Stimulated activated CD8-positive, alpha-beta memory T cell treated with anti-CD3 and anti-CD28 coated beads, Interleukin-7, amount 100 ng/mL, for 4 hours (primary cell): Measurements from ENCODE around the gene ZNF514.
"Not testable (repeated sequence)": the region's sequence is repeated elsewhere in the genome, so short reads cannot be mapped to it uniquely, and the experiment has no call there.

Experiments used
- DNase-seq, 2 donors: peaks; one replicate each; pipeline ENCODE4 v3.0.0-alpha.2; 2020; ENCODE audit warnings: low read depth in 2 of 2

The ZNF514 gene

DNA sequence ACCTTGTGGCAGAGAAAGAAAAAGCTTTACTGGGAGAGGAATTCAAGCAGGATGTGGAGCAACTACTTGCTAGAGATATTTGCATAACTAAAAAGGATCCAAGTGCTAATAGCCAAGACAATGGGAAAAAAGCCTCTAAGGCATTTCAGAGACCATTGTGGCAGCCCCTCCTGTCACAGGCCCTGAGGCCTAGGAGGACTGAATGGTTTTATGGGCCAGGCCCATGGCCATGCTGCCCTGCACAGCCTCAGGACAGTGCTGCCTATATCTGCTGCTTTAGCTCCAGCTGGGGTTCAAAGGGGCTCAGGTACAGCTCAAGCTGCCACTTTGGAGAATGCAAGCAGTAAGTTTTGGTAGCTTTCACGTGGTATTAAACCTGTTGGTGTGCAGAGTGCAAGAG, 20.9 kb downstream of the ZNF514 start:
- DNase-seq = no peak

GRCh38 chr2:95122197-95122551, 37.5 kb downstream of the ZNF514 start:
- DNase-seq = no peak

- DNase-seq = peak; percentile 71 to 79
These were observed 38.0 kb downstream of the ZNF514 start, which contains the start of gene MRPS5 for GRCh38 chr2:95121407-95122196. TSS of gene MRPS5 (minus strand) at chr2:95121808. CDS start at chr2:95121791, 17 bp downstream.

GRCh38 chr2:95121093-95121406, 38.6 kb downstream of the ZNF514 start:
- no peak for DNase-seq

- peak; percentile 47 to 53 for DNase-seq
These were observed 44.2 kb downstream of the ZNF514 start for GRCh38 chr2:95115418-95115817.

GRCh38 chr2:95113464-95113863, 46.2 kb downstream of the ZNF514 start:
- DNase-seq = no peak

- no peak for DNase-seq
These were observed 49.3 kb downstream of the ZNF514 start for GRCh38 chr2:95110395-95110794.

- DNase-seq = no peak
These were observed 50.4 kb downstream of the ZNF514 start for GRCh38 chr2:95109260-95109659.

GRCh38 chr2:95106081-95106480, 53.6 kb downstream of the ZNF514 start:
- no peak for DNase-seq

DNA sequence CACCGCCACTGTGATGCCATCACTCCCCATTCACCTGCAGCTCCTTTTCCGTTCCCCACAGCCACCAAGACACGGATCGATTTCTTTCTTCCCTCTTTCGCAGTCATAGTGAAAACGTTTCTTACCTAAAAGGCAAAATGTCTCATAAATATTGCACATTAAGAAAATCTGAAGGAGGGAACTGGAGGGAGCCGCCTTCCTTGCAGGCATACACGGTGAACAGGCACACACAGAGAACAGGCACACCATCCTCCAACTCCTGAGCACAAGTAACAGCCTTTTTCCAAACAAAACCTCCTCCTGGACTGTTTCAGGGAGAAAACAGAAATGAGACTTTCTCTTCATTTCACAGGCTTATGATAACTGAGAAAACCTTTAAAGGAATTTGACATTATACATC, 55.0 kb downstream of the ZNF514 start:
- DNase-seq = no peak

- no peak for DNase-seq
These were observed 59.7 kb downstream of the ZNF514 start for GRCh38 chr2:95099910-95100309.

- not testable (repeated sequence) for DNase-seq
These were observed 61.4 kb downstream of the ZNF514 start for GRCh38 chr2:95098273-95098672.
